GM12878 (cell line): ENCODE measurements around the gene PLIN3. TPM values are rescaled to one million over a fixed set of nuclear protein-coding genes. Genes with fewer than 3 reads are reported as not detected.

Source experiments
- ATAC-seq: fragments of 200-7000 bp; cut with Tn5 transposase; 3 replicates; pipeline ENCODE4 v1.9.1; 2020; ENCODE audit warnings: mild to moderate bottlenecking, moderate library complexity
- BruUV-seq: library from RNA; stranded (reverse); fragments of 400-500 nt; replicated peaks from 2 replicates; lab custom pipeline; 2021; lab: Mats Ljungman, UMichigan
- CTCF ChIA-PET: fragments of 300-600 bp; sonication (Branson Sonifier 250); formaldehyde crosslinking; extraction: SDS; loops from one replicate; lab custom pipeline; 2021; ENCODE audit warnings: inconsistent platforms; lab: Yijun Ruan, JAX
- POLR2A ChIA-PET: fragments of 350-600 bp; formaldehyde crosslinking; extraction: SDS; loops from one replicate; lab custom pipeline; 2021; ENCODE audit warnings: inconsistent platforms; lab: Charles Lee
- RAD21 ChIA-PET: fragments of 300-600 bp; sonication (Branson Sonifier 250); formaldehyde crosslinking; loops from one replicate; lab custom pipeline; 2023; ENCODE audit warnings: antibody characterized with exemption; ENCODE audit not compliant: unreplicated experiment; lab: Charles Lee
- SMC1A ChIA-PET: fragments of 300-600 bp; sonication (Branson Sonifier 250); formaldehyde crosslinking; loops from one replicate; lab custom pipeline; 2023; ENCODE audit not compliant: unreplicated experiment, uncharacterized antibody; lab: Charles Lee
- DNase-seq: peaks from one replicate; pipeline ENCODE4 v3.0.0-alpha.2; 2011; ENCODE audit warnings: low read depth, low spot score
- FAIRE-seq: peaks from 3 replicates; lab custom pipeline; 2011; peaks lifted over from hg19 to GRCh38; lab: Jason Lieb, UNC
- H2AFZ ChIP-seq: 2 replicates; pipeline ENCODE4 v1.6.0; 2011; ENCODE audit warnings: low read depth, low read length, control low read depth; ENCODE audit not compliant: control insufficient read depth
- H3K27ac ChIP-seq: 2 replicates; pipeline ENCODE4 v1.5.1; 2011; ENCODE audit warnings: control low read depth; ENCODE audit not compliant: control insufficient read depth, insufficient read depth
- H3K27me3 ChIP-seq, 2 experiments: replicated peaks in 1 of 2; 2 replicates each; pipeline versions ENCODE4 v1.6.0 to v1.6.1; 2011; ENCODE audit warnings: low read length in 1 of 2; ENCODE audit not compliant: control insufficient read depth in 2 of 2, insufficient read depth in 2 of 2
- H3K36me3 ChIP-seq, 2 experiments: 2 replicates each; pipeline ENCODE4 v1.5.1; 2011; ENCODE audit warnings: low read length in 1 of 2; ENCODE audit not compliant: control insufficient read depth in 2 of 2, insufficient read depth in 2 of 2
- H3K4me1 ChIP-seq: 2 replicates; pipeline ENCODE4 v1.6.1; 2011; ENCODE audit warnings: mild to moderate bottlenecking, low read length, moderate library complexity, mixed read lengths; ENCODE audit not compliant: control insufficient read depth, insufficient read depth
- H3K4me2 ChIP-seq: 2 replicates; pipeline ENCODE4 v1.6.0; 2011; ENCODE audit warnings: control low read depth; ENCODE audit not compliant: control insufficient read depth, insufficient read depth
- H3K4me3 ChIP-seq: fragments of 200-600 bp; sonication (generic); 2 replicates; pipeline ENCODE4 v1.5.1; 2016
- H3K79me2 ChIP-seq: 2 replicates; pipeline ENCODE4 v1.6.0; 2011; ENCODE audit warnings: low read length; ENCODE audit not compliant: control insufficient read depth, insufficient read depth
- H3K9ac ChIP-seq: 2 replicates; pipeline ENCODE4 v1.8.0; 2011; ENCODE audit warnings: low read length, control low read depth, mixed read lengths; ENCODE audit not compliant: control insufficient read depth, insufficient read depth
- H3K9me3 ChIP-seq: replicated peaks from 3 replicates; pipeline ENCODE4 v1.5.1; 2011; ENCODE audit warnings: mild to moderate bottlenecking, low read length; ENCODE audit not compliant: control insufficient read depth, insufficient read depth
- H4K20me1 ChIP-seq: 2 replicates; pipeline ENCODE4 v1.6.0; 2011; ENCODE audit not compliant: control insufficient read depth, insufficient read depth
- CHD1 ChIP-seq: IDR thresholded peaks from 2 replicates; pipeline ENCODE4 v1.6.1; 2012; ENCODE audit warnings: low read depth, low read length, improper control_type of control experiment
- NFIC ChIP-seq: IDR thresholded peaks from 2 replicates; pipeline ENCODE4 v1.6.1; 2012; ENCODE audit warnings: low read depth, mild to moderate bottlenecking, inconsistent platforms, low read length, moderate library complexity
- NKRF ChIP-seq: fragments of 450-650 bp; conservative IDR thresholded peaks from 2 replicates; pipeline ENCODE4 v1.6.1; 2017; ENCODE audit warnings: mild to moderate bottlenecking, moderate library complexity
- STAT3 ChIP-seq: IDR thresholded peaks from 2 replicates; pipeline ENCODE4 v1.6.1; 2011; ENCODE audit warnings: low read depth, low read length, improper control_type of control experiment
- WGBS: methylation state at CpG from one replicate; pipeline ENCODE4 v1.1.6; 2016; ENCODE audit warnings: low lambda C conversion rate; ENCODE audit not compliant: insufficient replicate concordance, insufficient coverage; ENCODE audit errors: missing lambda C conversion rate; 5-methylcytosine and 5-hydroxymethylcytosine counted together
- in situ Hi-C: fragments of 300-500 bp; cut with MboI; formaldehyde crosslinking; loops from 9 replicates; pipeline ENCODE4 v1.14.3; 2018; ENCODE audit warnings: mixed read lengths
- intact Hi-C: fragments of 100-400 bp; cut with micrococcal nuclease; formaldehyde crosslinking; loops from one replicate; pipeline ENCODE4 v1.14.2; 2022; ENCODE audit not compliant: unreplicated experiment
- polyA plus RNA-seq, 11 experiments: library from polyadenylated mRNA; depleted of rRNA in 4 of 11; unstranded in 6 of 11; stranded (reverse) in 5 of 11; fragments of >200 nt; fragmentation: Nextera tagmentation in 4 of 11; fragmentation: Illumina TruSeq in 1 of 11; extraction: Ambion mirVana in 4 of 11; extraction: Trizol in 1 of 11; gene quantifications; 1 replicate in 1 of 11; 2 replicates in 10 of 11; pipeline versions ENCODE4 v1.2.1 to v1.2.3, GENCODE V29; 2011 to 2016; ENCODE audit warnings: inconsistent platforms in 2 of 11, missing spikeins in 2 of 11, low read depth in 1 of 11
- total RNA-seq, 4 experiments: library from RNA; depleted of rRNA in 3 of 4; stranded (reverse); fragments of >200 nt in 3 of 4; fragmentation: Illumina TruSeq in 1 of 4; extraction: Trizol in 1 of 4; gene quantifications; 2 replicates each; pipeline versions ENCODE4 v1.2.1 to v1.2.3, GENCODE V29; 2013 to 2021

PLIN3 gene
- total and polyA plus RNA-seq, 10 of the 15 experiments (the other 5 are each of a cell fraction or from before 2014, with no cell fraction given): 7.7 to 71.4 (median 66.8) TPM

- FAIRE-seq: no peak
- Histone ChIP-seq H3K27ac (peak overlapping the region; percentile 92), H2AFZ (no peak overlapping the region), H3K9me3 (no peaks in the 10 kb centered on the region; the same call in 2 of the 3 replicates), H3K4me1 (no peaks in the 10 kb centered on the region), H3K9ac (peak overlapping the region; percentile 96), H3K4me3 (peak overlapping the region; percentile 95), H3K27me3 (no peaks in the 10 kb centered on the region), H3K79me2 (peaks cover 53% of the 10 kb centered on the region), H3K4me2 (peak overlapping the region; percentile 87), H3K36me3 (peaks cover 0 to 6% of the 10 kb centered on the region in 2 experiments; a peak in 2 of 4 replicates), H4K20me1 (peaks cover 4% of the 10 kb centered on the region; the same call in 1 of the 2 replicates)
- DNase-seq: no peak
- ChIA-PET POLR2A (interaction anchor here (1.8 to 3.4 kb wide), 3 partner anchors 14 to 37 kb away, joined by 8 to 19 read pairs (median 12); partner anchors contain the start of gene PLIN3), RAD21 (interaction anchor here (1.1 to 4.4 kb wide), 8 partner anchors 9 to 81 kb away, joined by 3 to 22 read pairs (median 12); partner anchors contain the start of gene PLIN3), SMC1A (interaction anchor here (1.0 to 6.0 kb wide), 8 partner anchors 10 to 39 kb away, joined by 3 to 30 read pairs (median 6); no protein-coding TSS in a partner anchor), CTCF (interaction anchor here (0.6 to 10.6 kb wide), 8 partner anchors 8 to 35 kb away, joined by 3 to 148 read pairs (median 7); no protein-coding TSS in a partner anchor)
- TF ChIP-seq NKRF (no peak), CHD1 (0 out of 2 replicates have a peak, but pooled peaks have one; percentile 40), NFIC (no peak), STAT3 (no peak)
- peak; percentile 2; the same call in 2 of the 3 replicates for ATAC-seq
- BruUV-seq: no TSS peak
- intact Hi-C loops: no loop called here
- 32% methylated on average over 6 of the region's 6 CpGs for WGBS
- in situ Hi-C loops: no loop called here
Observed at GRCh38 chr19:4830332-4830731, 37.1 kb downstream of the PLIN3 start.
